ENCODE data around the gene CIB2. TPM values are rescaled to one million over a fixed set of nuclear protein-coding genes. Genes with fewer than 3 reads are reported as not detected.

Gene CIB2
- total and polyA plus RNA-seq, 7 donors = 2.4 to 18.0 (median 6.0) TPM

DNA sequence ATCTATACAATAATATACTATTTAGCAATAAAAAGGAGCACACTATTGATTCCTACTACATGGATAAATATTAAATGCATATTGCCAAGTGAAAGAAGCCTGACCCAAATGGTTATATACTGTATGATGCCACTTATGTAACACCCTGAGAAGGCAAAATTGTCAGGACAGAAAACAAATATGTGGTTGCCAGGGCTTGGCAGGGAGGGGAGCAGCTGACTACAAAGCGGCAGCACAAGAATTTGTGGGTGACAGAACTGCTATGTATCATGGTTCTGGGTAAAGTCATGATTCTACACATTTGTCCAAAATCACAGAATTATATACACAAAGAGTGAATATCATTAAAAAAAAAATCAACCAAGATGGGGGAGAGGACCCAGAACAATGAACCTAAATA lies 76.3 kb downstream of the CIB2 start:
- no peak overlapping the region for H3K27ac ChIP-seq
- DNase-seq (no peak), ATAC-seq (no peak)
- no peak for TF ChIP-seq CTCF (IDR thresholded peaks at IDR 0.05)
- intact Hi-C loops (cut with DNase I) = loop anchor here in 1 of 2 donors (5.0 kb wide), 1 partner anchor 43 kb away; no protein-coding TSS in a partner anchor
- 61 to 78% (median 64%) methylated on average over 1 of the region's 1 CpG for WGBS, 3 donors
- H3K4me3 ChIP-seq = no peak overlapping the region
- H3K4me1 ChIP-seq = peaks cover 59% of the 10 kb centered on the region
- no peaks in the 10 kb centered on the region for H3K9me3 ChIP-seq
- no peaks in the 10 kb centered on the region for H3K27me3 ChIP-seq (ENCODE audit: insufficient read depth in 3 of 3, low read length in 2 of 3)
- peaks cover 2 to 11% of the 10 kb centered on the region in 2 donors for H3K36me3 ChIP-seq (ENCODE audit: insufficient read depth in 1 of 2, low read depth in 1 of 2)

Other genes with a start within 250 kb of the CIB2 start
- gene TBC1D2B, start 53.7 kb downstream of the CIB2 start, total RNA-seq = 10 to 100 TPM in 1 of 4 donors, 1 to 10 TPM in 3; 6.8 to 11.8 (median 8.8) TPM
- 1 to 10 TPM; 2.8 to 5.6 (median 3.4) TPM for gene TBC1D2B, start 53.7 kb downstream of the CIB2 start, polyA plus RNA-seq
- gene SH2D7, start 38.9 kb downstream of the CIB2 start, total RNA-seq = not detected
- gene SH2D7, start 38.9 kb downstream of the CIB2 start, polyA plus RNA-seq = not detected
- gene IDH3A, start 17.9 kb upstream of the CIB2 start, total RNA-seq = 100 to 1,000 TPM; 203 to 309 (median 251) TPM
- gene IDH3A, start 17.9 kb upstream of the CIB2 start, polyA plus RNA-seq = 100 to 1,000 TPM; 154 to 228 (median 179) TPM
- under 1 TPM in 1 of 4 donors, not detected in 3; 0.12 TPM for gene ACSBG1, start 103.1 kb upstream of the CIB2 start, total RNA-seq
- gene ACSBG1, start 103.1 kb upstream of the CIB2 start, polyA plus RNA-seq = under 1 TPM; 0.43 to 0.64 (median 0.59) TPM
- gene DNAJA4, start 133.1 kb upstream of the CIB2 start, total RNA-seq = 100 to 1,000 TPM in 3 of 4 donors, 10 to 100 TPM in 1; 78.5 to 263 (median 184) TPM
- gene DNAJA4, start 133.1 kb upstream of the CIB2 start, polyA plus RNA-seq = 100 to 1,000 TPM; 154 to 276 (median 188) TPM
- 10 to 100 TPM; 17.7 to 38.6 (median 30.8) TPM for gene SKIC8, start 168.2 kb upstream of the CIB2 start, total RNA-seq
- 10 to 100 TPM; 32.9 to 48.9 (median 39.7) TPM for gene SKIC8, start 168.2 kb upstream of the CIB2 start, polyA plus RNA-seq
- gene CRABP1, start 208.9 kb upstream of the CIB2 start, total RNA-seq = not detected
- under 1 TPM in 1 of 3 donors, not detected in 2; 0.05 TPM for gene CRABP1, start 208.9 kb upstream of the CIB2 start, polyA plus RNA-seq

All from psoas muscle (tissue), 8 donors.